Measurements from ENCODE around the gene OTUB2.

DNA sequence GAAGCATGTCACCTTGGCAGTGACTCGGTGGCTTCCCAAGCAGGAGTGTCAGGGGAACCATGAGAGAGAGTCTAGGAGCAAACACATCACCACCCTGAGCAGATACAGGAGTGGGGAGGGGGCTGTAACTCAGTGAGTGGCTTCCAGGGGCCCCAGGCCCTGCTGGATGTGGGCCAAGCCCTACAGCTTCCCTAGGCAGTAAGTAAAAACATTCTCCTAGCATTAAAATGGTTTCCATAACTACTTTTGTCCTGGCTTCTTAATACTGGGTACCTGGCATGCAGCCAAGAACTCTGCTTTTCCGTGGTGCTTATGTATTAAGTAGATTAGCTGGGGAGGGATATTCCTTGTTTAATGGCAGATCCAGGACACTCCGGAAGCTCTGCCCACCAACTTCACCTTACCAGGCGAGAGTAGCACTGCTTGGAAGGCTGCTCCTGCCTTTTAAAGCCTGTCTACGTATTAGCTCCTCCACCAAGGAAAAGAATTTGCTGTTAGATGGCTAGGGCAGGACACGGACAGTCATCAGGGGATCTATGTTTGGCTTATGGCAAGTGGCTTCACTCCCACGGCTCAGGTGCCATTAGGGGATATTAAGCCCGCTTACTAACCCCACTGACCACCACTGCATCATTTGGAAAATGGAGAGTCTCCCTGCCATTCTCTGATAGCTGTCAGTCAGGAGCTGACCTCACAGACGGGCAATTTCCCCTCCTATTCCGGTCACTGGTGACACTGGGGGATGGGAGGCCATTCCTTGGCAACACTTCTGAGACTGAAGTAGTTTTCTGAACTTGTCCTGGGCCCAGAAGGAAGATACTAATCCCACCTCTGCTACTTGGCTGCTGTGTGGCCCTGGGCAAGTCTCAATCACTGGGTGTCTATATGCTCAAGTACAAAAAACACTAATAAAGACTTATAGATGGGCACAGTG, 22.8 kb downstream of the OTUB2 start:
- TF ChIP-seq, protein P1, sequence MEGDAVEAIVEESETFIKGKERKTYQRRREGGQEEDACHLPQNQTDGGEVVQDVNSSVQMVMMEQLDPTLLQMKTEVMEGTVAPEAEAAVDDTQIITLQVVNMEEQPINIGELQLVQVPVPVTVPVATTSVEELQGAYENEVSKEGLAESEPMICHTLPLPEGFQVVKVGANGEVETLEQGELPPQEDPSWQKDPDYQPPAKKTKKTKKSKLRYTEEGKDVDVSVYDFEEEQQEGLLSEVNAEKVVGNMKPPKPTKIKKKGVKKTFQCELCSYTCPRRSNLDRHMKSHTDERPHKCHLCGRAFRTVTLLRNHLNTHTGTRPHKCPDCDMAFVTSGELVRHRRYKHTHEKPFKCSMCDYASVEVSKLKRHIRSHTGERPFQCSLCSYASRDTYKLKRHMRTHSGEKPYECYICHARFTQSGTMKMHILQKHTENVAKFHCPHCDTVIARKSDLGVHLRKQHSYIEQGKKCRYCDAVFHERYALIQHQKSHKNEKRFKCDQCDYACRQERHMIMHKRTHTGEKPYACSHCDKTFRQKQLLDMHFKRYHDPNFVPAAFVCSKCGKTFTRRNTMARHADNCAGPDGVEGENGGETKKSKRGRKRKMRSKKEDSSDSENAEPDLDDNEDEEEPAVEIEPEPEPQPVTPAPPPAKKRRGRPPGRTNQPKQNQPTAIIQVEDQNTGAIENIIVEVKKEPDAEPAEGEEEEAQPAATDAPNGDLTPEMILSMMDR (IDR thresholded peaks at IDR 0.05; ENCODE audit: low read depth, low read length): no peak
- TF ChIP-seq EZH2phosphoT487 (IDR thresholded peaks at IDR 0.05; ENCODE audit: low read depth): no peak
